Measurements from ENCODE around the gene TMOD3.

GRCh38 chr15:51793521-51794305 lies 35.7 kb upstream of the TMOD3 start:
- TF ChIP-seq CTCF (IDR thresholded peaks at IDR 0.05): no peak
- TF ChIP-seq POLR2A (IDR thresholded peaks at IDR 0.05): no peak

All from right lobe of liver (tissue), 4 donors.